K562 (cell line): ENCODE data around the gene RCC1. TPM values are rescaled to one million over a fixed set of nuclear protein-coding genes. Genes with fewer than 3 reads are reported as not detected.
"Not testable (repeated sequence)": the region's sequence is repeated elsewhere in the genome, so short reads cannot be mapped to it uniquely, and the experiment has no call there.

Experiments used
- ARID1B ChIP-seq: fragments of 450-650 bp; IDR thresholded peaks from 2 replicates; pipeline ENCODE4 v1.6.1; 2016; ENCODE audit warnings: antibody characterized with exemption, mild to moderate bottlenecking, inconsistent platforms
- CBX3 ChIP-seq, 2 experiments: IDR thresholded peaks; 1 replicate in 1 of 2; 2 replicates in 1 of 2; pipeline ENCODE4 v1.6.1; 2012; ENCODE audit warnings: inconsistent platforms in 2 of 2, low read length in 2 of 2, borderline replicate concordance in 1 of 2, control low read depth in 1 of 2
- CCNT2 ChIP-seq: IDR thresholded peaks from 2 replicates; pipeline ENCODE4 v1.6.1; 2011; ENCODE audit warnings: borderline replicate concordance, low read depth, mild to moderate bottlenecking, moderate library complexity, mixed read lengths, low read length; ENCODE audit not compliant: insufficient read length; ENCODE audit errors: extremely low read depth
- LEF1 ChIP-seq: fragments of 450-650 bp; IDR thresholded peaks from 2 replicates; pipeline ENCODE4 v1.6.1; 2016; ENCODE audit warnings: mild to moderate bottlenecking
- NCOA1 ChIP-seq: fragments of 450-650 bp; IDR thresholded peaks from 2 replicates; pipeline ENCODE4 v1.6.1; 2016; ENCODE audit warnings: low read depth
- NEUROD1 ChIP-seq: fragments of 150-350 bp; IDR thresholded peaks from 2 replicates; pipeline ENCODE4 v1.6.1; 2014; ENCODE audit warnings: borderline replicate concordance, low read length, low read depth; ENCODE audit not compliant: partially characterized antibody
- PHB2 ChIP-seq: fragments of 450-650 bp; IDR thresholded peaks from 2 replicates; pipeline ENCODE4 v1.6.1; 2017; ENCODE audit warnings: low read depth
- RNF2 ChIP-seq: sonication (generic); IDR thresholded peaks from 2 replicates; pipeline ENCODE4 v1.6.1; 2016
- SMAD4 ChIP-seq: fragments of 250-450 bp; sonication (Bioruptor Pico); conservative IDR thresholded peaks from 2 replicates; pipeline ENCODE4 v1.8.0; 2021; ENCODE audit warnings: inconsistent platforms, mild to moderate bottlenecking, moderate library complexity
- SMARCE1 ChIP-seq: fragments of 450-650 bp; IDR thresholded peaks from 2 replicates; pipeline ENCODE4 v1.7.1; 2016; ENCODE audit warnings: mild to moderate bottlenecking
- TAL1 ChIP-seq: fragments of 450-650 bp; IDR thresholded peaks from 2 replicates; pipeline ENCODE4 v1.6.1; 2016; ENCODE audit warnings: mild to moderate bottlenecking
- TARDBP ChIP-seq: fragments of 450-650 bp; IDR thresholded peaks from 2 replicates; pipeline ENCODE4 v1.6.1; 2016
- TCF3 ChIP-seq: sonication (generic); formaldehyde crosslinking; IDR thresholded peaks from 2 replicates; pipeline ENCODE4 v1.4.0; 2020; ENCODE audit warnings: mild to moderate bottlenecking, missing genetic modification reagents
- ZBTB7A ChIP-seq: IDR thresholded peaks from 2 replicates; pipeline ENCODE4 v1.6.1; 2011; ENCODE audit warnings: low read depth, mild to moderate bottlenecking, low read length, moderate library complexity, borderline replicate concordance; ENCODE audit not compliant: control insufficient read depth
- ZNF175 ChIP-seq: fragments of 200-800 bp; sonication (Bioruptor generic); IDR thresholded peaks from 2 replicates; pipeline ENCODE4 v1.6.1; 2016; ENCODE audit warnings: low read depth, mild to moderate bottlenecking, missing genetic modification characterization, missing compliant biosample characterization
- ZNF197 ChIP-seq: fragments of 200-800 bp; sonication (Bioruptor generic); IDR thresholded peaks from 2 replicates; pipeline ENCODE4 v1.6.1; 2016; ENCODE audit warnings: low read depth, missing genetic modification characterization, missing compliant biosample characterization
- polyA plus RNA-seq, 8 experiments: library from polyadenylated mRNA; depleted of rRNA in 4 of 8; stranded (reverse) in 5 of 8; unstranded in 3 of 8; fragments of >200 nt; fragmentation: Nextera tagmentation in 2 of 8; fragmentation: Illumina TruSeq in 1 of 8; extraction: Ambion mirVana in 2 of 8; extraction: Trizol in 1 of 8; gene quantifications; 2 replicates each; pipeline versions ENCODE4 v1.2.1 to v1.2.3, GENCODE V29; 2011 to 2014; ENCODE audit warnings: inconsistent platforms in 1 of 8, missing spikeins in 1 of 8
- total RNA-seq, 7 experiments: library from RNA; depleted of rRNA in 6 of 7; stranded (reverse); fragments of >200 nt in 6 of 7; fragmentation: Illumina TruSeq in 2 of 7; extraction: Trizol in 2 of 7; gene quantifications; 2 replicates each; pipeline versions ENCODE4 v1.2.1 to v1.2.3, GENCODE V29; 2011 to 2021; ENCODE audit warnings: low replicate concordance in 1 of 7
- TF ChIP-seq, protein P1 (sequence below), 2 experiments: fragments of 150-350 bp in 1 of 2; IDR thresholded peaks; 2 replicates each; pipeline ENCODE4 v1.6.1; 2012 to 2016; ENCODE audit warnings: low read depth in 2 of 2, low read length in 2 of 2, mild to moderate bottlenecking in 1 of 2, moderate library complexity in 1 of 2
- TF ChIP-seq, protein P2 (sequence below), 2 experiments: fragments of 250-450 bp in 1 of 2; fragments of 450-650 bp in 1 of 2; sonication (Bioruptor Pico) in 1 of 2; IDR thresholded peaks; 2 replicates each; pipeline versions ENCODE4 v1.6.1 to v1.8.0; 2016 to 2021; ENCODE audit warnings: mild to moderate bottlenecking in 2 of 2, moderate library complexity in 2 of 2, missing compliant biosample characterization in 1 of 2, missing genetic modification characterization in 1 of 2
- TF ChIP-seq, protein P3 (sequence below): fragments of 200-800 bp; sonication (Bioruptor generic); IDR thresholded peaks from 2 replicates; pipeline ENCODE4 v1.6.1; 2017; ENCODE audit warnings: missing genetic modification characterization, missing compliant biosample characterization
- TF ChIP-seq, protein P4 (sequence below): fragments of 200-800 bp; sonication (Bioruptor generic); IDR thresholded peaks from 2 replicates; pipeline ENCODE4 v1.6.1; 2017; ENCODE audit warnings: missing genetic modification characterization, missing compliant biosample characterization

The RCC1 gene
- total and polyA plus RNA-seq, 9 of the 15 experiments (the other 6 are each of a cell fraction or from before 2014, with no cell fraction given) = 16.4 to 202 (median 107) TPM

DNA sequence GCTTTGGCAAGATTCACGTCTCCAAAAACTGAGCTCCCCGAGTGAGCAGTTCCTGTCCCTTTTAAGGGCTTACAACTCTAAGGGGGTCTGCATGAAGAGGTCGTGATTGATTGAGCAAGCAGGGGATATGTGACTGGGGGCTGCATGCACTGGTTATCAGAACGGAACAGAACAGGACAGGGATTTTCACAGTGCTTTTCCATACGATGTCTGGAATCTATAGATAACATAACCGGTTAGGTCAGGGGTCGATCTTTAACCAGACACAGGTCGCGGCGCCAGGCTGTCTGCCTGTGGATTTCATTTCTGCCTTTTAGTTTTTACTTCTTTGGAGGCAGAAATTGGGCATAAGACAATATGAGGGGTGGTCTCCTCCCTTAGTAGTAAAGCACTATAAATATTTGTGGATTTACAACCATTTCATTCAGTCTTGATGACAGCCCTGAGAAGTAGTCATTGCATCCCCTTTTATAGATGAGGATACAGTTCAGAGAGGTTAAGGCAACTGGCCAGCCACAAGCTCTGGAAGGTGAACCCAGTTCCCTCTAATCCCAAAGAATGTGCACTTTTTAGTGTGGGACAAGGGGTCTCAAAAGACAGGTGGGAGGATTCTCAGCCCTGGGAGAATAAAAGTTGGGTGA lies 19.3 kb downstream of the RCC1 start (continued):
- TF ChIP-seq RNF2 (peak; percentile 61; the same call in 1 of the 2 replicates), CBX3 (IDR thresholded peaks at IDR 0.05; ENCODE audit: borderline replicate concordance in 1 of 2, low read length in 2 of 2) (peak in 1 of 2 experiments; percentile 32; a peak in 1 of 3 replicates), LEF1 (peak; percentile 74; the same call in 1 of the 2 replicates), CCNT2 (peak; percentile 77), NEUROD1 (peak; percentile 39), NCOA1 (peak; percentile 73; the same call in 1 of the 2 replicates), PHB2 (peak; percentile 88), TARDBP (0 out of 2 replicates have a peak, but pooled peaks have one; percentile 50), SMARCE1 (peak; percentile 93; the same call in 1 of the 2 replicates), TCF3 (CRISPR knock-in tag) (peak; percentile 98), ZBTB7A (peak; percentile 72; the same call in 1 of the 2 replicates), ZNF175 (CRISPR knock-in tag) (peak; percentile 66; the same call in 1 of the 2 replicates), ARID1B (peak; percentile 98), ZNF197 (CRISPR knock-in tag) (0 out of 2 replicates have a peak, but pooled peaks have one; percentile 67), TAL1 (peak; percentile 98), SMAD4 (CRISPR knock-in tag) (peak; percentile 99)
- TF ChIP-seq, protein P1, sequence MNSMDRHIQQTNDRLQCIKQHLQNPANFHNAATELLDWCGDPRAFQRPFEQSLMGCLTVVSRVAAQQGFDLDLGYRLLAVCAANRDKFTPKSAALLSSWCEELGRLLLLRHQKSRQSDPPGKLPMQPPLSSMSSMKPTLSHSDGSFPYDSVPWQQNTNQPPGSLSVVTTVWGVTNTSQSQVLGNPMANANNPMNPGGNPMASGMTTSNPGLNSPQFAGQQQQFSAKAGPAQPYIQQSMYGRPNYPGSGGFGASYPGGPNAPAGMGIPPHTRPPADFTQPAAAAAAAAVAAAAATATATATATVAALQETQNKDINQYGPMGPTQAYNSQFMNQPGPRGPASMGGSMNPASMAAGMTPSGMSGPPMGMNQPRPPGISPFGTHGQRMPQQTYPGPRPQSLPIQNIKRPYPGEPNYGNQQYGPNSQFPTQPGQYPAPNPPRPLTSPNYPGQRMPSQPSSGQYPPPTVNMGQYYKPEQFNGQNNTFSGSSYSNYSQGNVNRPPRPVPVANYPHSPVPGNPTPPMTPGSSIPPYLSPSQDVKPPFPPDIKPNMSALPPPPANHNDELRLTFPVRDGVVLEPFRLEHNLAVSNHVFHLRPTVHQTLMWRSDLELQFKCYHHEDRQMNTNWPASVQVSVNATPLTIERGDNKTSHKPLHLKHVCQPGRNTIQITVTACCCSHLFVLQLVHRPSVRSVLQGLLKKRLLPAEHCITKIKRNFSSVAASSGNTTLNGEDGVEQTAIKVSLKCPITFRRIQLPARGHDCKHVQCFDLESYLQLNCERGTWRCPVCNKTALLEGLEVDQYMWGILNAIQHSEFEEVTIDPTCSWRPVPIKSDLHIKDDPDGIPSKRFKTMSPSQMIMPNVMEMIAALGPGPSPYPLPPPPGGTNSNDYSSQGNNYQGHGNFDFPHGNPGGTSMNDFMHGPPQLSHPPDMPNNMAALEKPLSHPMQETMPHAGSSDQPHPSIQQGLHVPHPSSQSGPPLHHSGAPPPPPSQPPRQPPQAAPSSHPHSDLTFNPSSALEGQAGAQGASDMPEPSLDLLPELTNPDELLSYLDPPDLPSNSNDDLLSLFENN (IDR thresholded peaks at IDR 0.05; ENCODE audit: low read depth in 2 of 2, low read length in 2 of 2) = peak in 1 of 2 experiments; percentile 83; a peak in 2 of 4 replicates
- TF ChIP-seq, protein P2, sequence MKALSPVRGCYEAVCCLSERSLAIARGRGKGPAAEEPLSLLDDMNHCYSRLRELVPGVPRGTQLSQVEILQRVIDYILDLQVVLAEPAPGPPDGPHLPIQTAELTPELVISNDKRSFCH (CRISPR knock-in tag; IDR thresholded peaks at IDR 0.05) = not testable (repeated sequence)
- TF ChIP-seq, protein P2 (tag; IDR thresholded peaks at IDR 0.05) = peak; percentile 51; the same call in 1 of the 2 replicates
- TF ChIP-seq, protein P3, sequence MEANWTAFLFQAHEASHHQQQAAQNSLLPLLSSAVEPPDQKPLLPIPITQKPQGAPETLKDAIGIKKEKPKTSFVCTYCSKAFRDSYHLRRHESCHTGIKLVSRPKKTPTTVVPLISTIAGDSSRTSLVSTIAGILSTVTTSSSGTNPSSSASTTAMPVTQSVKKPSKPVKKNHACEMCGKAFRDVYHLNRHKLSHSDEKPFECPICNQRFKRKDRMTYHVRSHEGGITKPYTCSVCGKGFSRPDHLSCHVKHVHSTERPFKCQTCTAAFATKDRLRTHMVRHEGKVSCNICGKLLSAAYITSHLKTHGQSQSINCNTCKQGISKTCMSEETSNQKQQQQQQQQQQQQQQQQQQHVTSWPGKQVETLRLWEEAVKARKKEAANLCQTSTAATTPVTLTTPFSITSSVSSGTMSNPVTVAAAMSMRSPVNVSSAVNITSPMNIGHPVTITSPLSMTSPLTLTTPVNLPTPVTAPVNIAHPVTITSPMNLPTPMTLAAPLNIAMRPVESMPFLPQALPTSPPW (CRISPR knock-in tag) = peak; percentile 46; the same call in 1 of the 2 replicates
- TF ChIP-seq, protein P4, sequence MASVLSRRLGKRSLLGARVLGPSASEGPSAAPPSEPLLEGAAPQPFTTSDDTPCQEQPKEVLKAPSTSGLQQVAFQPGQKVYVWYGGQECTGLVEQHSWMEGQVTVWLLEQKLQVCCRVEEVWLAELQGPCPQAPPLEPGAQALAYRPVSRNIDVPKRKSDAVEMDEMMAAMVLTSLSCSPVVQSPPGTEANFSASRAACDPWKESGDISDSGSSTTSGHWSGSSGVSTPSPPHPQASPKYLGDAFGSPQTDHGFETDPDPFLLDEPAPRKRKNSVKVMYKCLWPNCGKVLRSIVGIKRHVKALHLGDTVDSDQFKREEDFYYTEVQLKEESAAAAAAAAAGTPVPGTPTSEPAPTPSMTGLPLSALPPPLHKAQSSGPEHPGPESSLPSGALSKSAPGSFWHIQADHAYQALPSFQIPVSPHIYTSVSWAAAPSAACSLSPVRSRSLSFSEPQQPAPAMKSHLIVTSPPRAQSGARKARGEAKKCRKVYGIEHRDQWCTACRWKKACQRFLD = peak; percentile 24; the same call in 1 of the 2 replicates
